Epithelial cell of esophagus (primary cell): ENCODE results near the gene DHRS3.

Source experiments
- DNase-seq: peaks from one replicate; pipeline ENCODE4 v3.0.0; 2010; ENCODE audit warnings: low read depth
- H3K4me3 ChIP-seq: 2 replicates; pipeline ENCODE4 v1.5.1; 2011; ENCODE audit warnings: mild to moderate bottlenecking, low read length, control low read depth
- TF ChIP-seq, protein P1 (sequence below): IDR thresholded peaks from 2 replicates; pipeline ENCODE4 v1.5.1; 2011; ENCODE audit warnings: low read depth, mild to moderate bottlenecking, low read length, control low read depth, inconsistent platforms; ENCODE audit not compliant: insufficient read depth; ENCODE audit errors: missing control alignments

Gene DHRS3

DNA sequence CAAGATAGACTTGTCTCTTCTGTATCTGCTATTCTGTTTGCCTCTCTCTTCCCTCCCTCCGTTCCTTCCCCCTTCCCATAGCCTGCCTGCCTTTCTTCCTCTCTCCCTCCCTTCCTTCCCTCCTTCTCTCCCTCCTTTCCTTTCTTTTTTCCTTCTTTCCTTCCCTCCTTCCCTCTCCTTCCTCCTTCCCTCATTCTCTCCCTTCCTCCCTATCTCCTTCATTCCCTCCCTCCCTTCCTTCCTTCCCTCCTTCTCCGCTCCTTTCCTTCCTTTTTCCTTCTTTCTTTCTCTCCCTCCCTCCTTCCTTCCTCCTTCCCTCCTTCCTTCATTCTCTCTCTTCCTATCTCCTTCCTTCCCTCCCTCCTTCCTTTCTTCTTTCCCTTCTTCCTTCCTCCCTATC is 26.8 kb upstream of the DHRS3 start:
- TF ChIP-seq, protein P1, sequence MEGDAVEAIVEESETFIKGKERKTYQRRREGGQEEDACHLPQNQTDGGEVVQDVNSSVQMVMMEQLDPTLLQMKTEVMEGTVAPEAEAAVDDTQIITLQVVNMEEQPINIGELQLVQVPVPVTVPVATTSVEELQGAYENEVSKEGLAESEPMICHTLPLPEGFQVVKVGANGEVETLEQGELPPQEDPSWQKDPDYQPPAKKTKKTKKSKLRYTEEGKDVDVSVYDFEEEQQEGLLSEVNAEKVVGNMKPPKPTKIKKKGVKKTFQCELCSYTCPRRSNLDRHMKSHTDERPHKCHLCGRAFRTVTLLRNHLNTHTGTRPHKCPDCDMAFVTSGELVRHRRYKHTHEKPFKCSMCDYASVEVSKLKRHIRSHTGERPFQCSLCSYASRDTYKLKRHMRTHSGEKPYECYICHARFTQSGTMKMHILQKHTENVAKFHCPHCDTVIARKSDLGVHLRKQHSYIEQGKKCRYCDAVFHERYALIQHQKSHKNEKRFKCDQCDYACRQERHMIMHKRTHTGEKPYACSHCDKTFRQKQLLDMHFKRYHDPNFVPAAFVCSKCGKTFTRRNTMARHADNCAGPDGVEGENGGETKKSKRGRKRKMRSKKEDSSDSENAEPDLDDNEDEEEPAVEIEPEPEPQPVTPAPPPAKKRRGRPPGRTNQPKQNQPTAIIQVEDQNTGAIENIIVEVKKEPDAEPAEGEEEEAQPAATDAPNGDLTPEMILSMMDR: no peak
- no peak overlapping the region for H3K4me3 ChIP-seq
- no peak for DNase-seq

DNA sequence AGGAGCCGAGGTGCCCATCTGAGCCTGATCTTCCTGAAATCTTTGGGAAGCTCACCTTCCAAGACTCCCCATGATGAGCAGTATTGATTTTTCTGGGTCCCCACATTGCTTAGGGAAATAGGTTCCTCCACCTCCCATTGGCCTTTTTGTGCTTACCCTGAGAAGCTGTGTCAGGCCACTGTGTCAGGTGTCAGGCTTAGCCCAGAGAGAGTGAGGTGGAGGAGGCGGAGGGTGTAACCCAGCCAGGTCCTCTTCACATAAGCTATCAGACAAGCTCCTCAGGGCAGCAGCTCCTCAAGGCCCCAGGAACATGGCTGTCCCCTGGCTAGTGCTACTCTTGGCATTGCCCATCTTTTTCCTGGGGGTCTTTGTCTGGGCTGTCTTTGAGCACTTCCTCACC is 26.2 kb upstream of the DHRS3 start:
- H3K4me3 ChIP-seq: no peak overlapping the region
- TF ChIP-seq, protein P1: no peak
- no peak for DNase-seq

DNA sequence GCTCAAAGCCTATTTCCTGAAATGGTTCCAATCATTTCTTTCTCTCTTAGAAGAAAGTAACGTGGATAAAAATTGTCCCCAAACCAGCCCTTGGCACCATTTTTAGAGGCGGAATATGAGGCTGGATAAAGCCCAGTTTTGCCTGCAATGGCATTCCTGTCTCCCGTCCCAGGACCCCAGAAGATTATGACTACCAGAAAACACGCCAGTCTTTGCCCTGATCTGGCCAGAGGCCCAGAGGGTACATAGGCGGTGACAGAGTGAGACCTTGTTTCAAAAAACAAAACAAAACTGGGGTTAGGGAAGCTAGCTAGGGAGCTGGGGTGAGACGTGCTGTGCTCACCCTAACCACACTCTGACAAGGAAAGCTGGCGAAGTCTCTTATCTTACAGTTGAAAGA is 25.8 kb upstream of the DHRS3 start, which contains the start of gene AADACL4:
AADACL4 (plus strand) TSS at position 301 of the 400 bp plus-strand sequence. CDS start 462 bp downstream, outside the sequence.
- no peak within 1 kb of the TSS for H3K4me3 ChIP-seq
- no peak for DNase-seq
- TF ChIP-seq, protein P1: no peak

DNA sequence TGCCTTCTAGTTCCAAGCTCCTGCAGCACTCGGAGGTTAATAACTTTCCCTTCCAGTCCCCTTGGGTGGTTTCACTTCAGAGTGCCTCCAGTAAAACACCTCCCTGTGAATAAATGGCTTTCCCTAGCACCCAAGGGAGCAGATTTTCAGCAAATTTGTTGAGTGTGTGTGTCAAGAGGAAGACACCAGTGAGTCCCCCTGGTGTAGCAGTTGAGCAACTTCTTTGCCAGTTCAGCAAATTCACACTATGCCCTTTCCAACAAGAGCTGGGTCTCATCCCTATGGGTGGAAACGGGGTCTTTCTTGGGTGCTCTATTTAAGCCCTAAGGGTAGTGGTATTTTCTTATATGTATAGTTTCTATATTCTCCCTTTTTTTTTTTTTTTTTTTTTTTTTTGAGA is 25.1 kb upstream of the DHRS3 start:
- H3K4me3 ChIP-seq: no peak overlapping the region
- TF ChIP-seq, protein P1: no peak
- no peak for DNase-seq

DNA sequence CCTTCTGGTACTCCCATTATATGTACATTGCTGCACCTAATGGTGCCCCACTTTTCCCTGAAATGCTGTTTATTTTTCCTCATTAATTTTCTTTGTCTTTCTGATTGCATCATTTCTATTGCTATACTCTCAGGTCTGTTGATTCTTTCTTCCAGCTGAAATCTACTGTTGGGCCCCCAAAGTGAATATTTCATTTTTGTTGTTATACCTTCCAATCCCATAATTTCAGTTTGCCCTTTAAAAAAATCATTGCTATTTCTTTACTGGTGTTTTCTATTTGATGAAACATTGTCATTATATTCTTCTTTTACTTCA is 22.9 kb upstream of the DHRS3 start:
- no peak for DNase-seq
- TF ChIP-seq, protein P1: no peak
- no peak overlapping the region for H3K4me3 ChIP-seq

DNA sequence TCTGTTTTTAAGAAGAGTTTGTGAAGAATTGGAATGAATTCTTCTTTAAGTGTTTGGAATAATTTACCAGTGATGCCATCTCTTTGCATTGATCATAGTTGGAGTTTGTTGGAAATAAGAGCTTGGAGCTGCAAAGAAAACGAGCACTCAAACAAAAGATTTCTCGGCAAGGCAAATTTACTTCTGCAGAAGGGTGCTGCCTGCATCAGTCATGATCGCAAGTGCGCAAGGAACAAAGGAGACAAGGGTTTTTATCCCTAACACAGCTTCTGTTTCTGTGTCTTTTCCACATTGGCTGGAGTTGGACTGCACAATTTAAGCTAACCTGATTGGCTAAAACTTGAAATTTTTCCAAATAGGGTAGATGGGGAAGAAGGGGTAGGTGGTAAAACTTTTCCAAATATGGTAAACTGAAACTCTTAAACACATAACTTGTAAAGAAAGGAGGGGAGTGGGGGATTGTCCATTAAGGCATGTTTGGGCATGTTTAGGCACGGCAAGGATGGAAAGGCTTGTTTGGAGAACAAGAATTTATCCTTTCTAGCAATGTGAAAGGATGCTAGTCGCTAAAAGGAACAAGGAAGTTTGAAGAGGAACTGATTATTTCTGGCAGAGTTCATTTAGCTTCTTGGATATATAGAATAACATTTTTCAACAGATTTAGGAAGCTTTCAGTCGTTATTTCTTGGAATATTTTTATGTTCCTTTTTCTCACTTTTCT is 22.4 kb upstream of the DHRS3 start:
- TF ChIP-seq, protein P1: no peak
- no peak overlapping the region for H3K4me3 ChIP-seq
- no peak for DNase-seq

DNA sequence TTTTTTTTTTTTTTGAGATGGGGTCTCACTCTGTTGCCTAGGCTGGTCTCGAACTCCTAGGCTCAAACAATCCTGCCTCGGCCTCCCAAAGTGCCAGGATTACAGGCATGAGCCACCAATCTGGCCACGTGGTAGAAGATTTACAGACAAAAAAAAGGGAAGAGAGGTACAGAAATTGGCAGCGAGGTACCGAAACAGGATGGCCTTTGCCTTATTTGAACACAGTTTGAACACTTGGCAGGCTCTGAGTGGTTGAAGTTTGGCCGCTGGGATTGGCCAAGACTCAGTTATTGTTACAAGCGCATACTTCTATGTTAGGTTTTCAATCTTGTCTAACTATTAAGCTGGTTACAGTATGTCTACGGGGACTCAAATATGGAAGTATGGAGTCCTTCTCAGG is 19.7 kb upstream of the DHRS3 start:
- TF ChIP-seq, protein P1: no peak
- no peak for DNase-seq

More for the DNA sequence above, 19.7 kb upstream of the DHRS3 start:
- H3K4me3 ChIP-seq: no peak overlapping the region
